Measurements from ENCODE around the gene UPK3A.
"Not testable (repeated sequence)": the region's sequence is repeated elsewhere in the genome, so short reads cannot be mapped to it uniquely, and the experiment has no call there.

The UPK3A gene

GRCh38 chr22:45284705-45285262 is at the start of gene UPK3A:
Gene UPK3A, plus strand, starts transcription at chr22:45284949. Its CDS starts 65 bp downstream, at chr22:45285014.
- DNase-seq: peak; percentile 16

DNA sequence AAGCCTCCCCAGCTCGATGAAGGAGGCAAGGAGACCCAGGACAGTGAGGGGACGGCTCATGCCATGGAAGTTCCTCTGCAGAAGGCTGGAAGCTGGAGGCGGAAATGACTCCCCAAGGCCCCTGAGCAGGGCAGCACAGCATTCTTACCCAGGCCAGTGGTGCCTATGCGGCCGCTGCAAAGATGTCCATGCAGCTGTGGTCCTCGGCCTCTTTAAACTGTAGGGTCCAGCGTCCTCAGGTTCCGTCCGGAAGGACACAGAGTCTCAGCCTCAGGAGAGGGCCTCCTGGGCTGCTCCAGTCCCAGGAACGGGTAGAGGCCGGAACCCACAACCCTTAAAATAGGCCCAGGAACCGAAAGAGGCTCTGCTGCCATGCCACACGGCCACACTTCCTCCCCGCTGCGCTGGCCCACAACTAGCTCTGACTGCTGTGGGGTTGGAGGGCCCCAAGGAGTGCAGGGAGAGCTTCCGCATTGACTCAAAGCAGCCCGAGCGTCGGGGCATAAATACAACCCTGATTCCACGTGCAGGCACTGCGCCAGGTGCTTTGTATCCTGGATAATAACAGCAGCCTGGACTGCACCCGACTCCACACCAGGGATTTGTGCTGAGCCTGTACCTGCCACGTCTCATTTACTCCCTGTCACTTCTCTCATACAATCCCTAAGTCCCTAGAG is 49.5 kb upstream of the UPK3A start:
- DNase-seq: no peak

DNA sequence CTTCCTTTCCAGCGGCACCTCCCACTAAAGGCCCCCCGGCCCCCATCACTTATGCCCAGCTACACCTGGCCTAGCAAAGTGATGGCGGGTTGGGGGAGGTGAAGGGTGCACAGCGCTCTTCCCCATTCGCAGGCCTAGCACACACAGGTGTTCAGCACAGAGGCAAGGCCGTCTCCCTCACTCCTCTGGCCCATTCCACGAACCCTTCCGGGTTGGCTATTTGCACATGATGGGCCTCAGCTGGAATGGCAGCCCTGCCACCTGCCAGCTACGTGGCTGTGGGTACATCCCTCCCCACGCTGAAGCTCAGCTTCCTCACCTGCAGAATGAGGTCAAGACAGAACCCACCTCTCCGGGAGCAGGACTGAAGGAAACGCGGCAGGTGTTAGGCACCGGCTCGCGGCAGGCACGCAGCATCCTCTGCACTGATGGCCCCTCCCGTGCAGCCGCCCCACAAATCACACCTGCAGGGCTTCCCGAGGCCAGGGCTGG is 48.9 kb upstream of the UPK3A start:
- DNase-seq: no peak

DNA sequence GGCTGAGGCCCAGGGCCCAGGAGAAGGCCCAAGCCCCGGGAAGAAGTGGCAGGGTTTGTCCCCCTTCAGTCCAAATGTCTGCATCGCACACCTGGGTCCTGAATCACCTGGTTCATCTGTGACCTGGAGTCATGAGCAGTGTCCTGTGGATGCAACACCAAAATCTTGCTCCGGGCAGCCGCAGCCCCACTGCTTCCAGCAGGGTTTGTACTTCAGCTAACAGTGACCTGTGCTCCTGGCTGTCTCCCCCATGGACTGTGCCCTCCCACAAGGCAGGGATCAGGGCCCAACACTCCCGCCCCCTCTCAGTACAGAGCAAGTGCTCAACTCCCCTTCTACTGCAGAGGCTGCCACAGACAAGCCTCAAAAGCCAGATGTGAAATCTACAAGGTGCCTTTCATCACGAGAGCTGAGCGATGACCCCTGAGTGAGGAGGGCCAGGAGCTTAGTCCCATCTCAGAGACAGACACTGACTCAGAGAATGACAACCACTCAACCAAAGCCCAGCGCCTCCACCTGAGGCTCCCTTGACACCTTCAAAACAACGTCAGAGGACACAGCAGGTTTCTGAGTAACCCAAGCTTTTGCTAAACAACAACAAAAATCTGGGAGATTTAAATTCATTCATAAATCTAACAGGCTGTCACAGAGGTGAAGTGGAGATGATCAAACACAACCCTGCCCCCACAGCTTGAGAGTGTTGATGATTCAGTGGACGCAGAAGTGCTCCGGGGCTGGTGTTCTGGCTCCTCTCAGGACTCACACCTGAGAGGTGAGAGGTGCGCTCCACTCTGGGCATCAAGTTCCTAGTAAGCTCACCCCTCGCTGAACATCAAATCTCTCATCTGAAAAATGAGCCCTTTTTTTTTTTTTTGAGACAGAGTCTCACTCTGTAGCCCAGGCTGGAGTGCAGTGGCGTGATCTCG is 47.4 kb upstream of the UPK3A start:
- no peak for DNase-seq

DNA sequence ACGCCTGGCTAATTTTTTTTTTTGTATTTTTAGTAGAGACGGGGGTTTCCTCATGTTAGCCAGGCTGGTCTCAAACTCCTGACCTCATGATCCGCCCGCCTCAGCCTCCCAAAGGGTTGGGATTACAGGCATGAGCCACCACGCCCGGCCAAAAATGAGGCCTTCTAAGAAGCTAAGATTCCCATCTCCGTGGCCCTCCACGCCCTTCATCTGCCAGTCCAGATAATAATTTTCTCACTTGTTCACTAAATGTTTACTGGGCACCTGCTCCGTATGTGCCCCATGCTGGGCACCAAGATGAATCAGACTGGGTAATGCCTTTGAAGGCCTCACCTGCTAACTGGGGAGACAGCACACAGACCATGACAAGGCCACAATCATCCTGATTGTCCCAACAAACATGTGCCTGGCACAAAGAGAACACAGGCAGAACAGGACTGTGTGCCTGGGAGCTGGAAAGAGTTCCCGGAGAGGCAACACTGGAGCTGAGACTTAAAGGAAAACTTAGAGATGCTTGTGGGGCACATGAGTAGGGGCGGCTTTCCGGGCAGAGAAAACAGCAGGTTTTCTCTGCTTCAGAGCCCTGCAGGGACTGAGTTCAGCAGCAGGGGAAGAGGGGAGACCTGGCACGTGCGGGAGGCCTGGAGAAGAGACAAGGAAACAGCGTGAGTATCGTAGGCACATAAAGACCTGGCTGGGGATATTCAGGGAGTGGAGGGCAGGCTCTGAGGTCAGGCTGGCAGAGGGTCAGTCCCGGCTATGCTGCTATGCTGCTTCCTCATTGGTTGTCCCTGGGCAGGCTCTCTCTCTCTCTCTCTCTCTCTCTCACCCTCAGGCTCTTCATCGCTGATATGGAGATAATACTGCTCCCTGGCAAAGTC is 46.4 kb upstream of the UPK3A start:
- no peak for DNase-seq

- no peak for DNase-seq
These were observed 45.6 kb upstream of the UPK3A start for GRCh38 chr22:45238957-45239680.

DNA sequence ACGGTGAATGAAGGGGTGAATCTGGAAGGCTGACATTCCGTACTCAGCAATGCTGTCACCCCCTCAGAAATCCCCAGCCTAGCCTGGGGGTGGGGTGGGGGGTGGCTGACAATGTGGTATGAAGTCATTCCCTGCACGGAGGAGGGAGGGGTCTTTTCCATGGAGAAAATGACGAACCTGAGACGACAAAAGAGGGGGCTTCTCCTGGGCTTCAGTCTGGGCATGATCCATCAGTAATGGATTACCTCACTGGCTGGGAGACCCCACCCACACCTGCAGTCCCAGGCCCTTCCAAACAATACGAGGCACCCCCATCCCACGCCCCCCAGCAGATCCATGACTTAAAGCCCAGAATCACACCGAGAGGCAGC is 45.1 kb upstream of the UPK3A start:
- DNase-seq: no peak

- no peak for DNase-seq
These were observed 44.5 kb upstream of the UPK3A start for GRCh38 chr22:45240104-45240809.

- DNase-seq: peak; percentile 57
These were observed 43.7 kb upstream of the UPK3A start, which contains the start of gene KIAA0930 for GRCh38 chr22:45240810-45241631. Gene KIAA0930, minus strand, starts transcription at chr22:45240894. Its CDS starts 191 bp downstream, at chr22:45240703.

DNA sequence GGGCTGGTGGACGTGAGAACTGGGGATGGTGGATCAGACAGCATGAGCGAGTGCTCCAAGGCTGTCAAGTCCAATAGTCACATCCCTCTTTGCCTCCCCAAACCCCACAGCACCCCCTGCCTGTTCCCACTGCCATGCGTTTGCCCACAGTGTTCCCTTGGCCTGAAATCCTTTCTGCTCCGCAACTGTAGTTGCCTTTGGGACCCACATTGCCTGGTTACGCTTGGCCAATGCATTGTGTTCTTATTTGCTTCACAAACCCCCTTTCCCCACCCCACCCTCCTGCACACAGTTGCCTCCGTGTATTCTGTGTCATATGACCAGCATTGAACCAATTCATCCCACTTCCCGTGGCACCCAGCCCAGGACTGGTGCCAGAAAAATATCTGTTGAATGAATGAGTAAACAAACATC is 42.0 kb upstream of the UPK3A start:
- no peak for DNase-seq

- no peak for DNase-seq
These were observed 39.8 kb upstream of the UPK3A start for GRCh38 chr22:45244916-45245315.

DNA sequence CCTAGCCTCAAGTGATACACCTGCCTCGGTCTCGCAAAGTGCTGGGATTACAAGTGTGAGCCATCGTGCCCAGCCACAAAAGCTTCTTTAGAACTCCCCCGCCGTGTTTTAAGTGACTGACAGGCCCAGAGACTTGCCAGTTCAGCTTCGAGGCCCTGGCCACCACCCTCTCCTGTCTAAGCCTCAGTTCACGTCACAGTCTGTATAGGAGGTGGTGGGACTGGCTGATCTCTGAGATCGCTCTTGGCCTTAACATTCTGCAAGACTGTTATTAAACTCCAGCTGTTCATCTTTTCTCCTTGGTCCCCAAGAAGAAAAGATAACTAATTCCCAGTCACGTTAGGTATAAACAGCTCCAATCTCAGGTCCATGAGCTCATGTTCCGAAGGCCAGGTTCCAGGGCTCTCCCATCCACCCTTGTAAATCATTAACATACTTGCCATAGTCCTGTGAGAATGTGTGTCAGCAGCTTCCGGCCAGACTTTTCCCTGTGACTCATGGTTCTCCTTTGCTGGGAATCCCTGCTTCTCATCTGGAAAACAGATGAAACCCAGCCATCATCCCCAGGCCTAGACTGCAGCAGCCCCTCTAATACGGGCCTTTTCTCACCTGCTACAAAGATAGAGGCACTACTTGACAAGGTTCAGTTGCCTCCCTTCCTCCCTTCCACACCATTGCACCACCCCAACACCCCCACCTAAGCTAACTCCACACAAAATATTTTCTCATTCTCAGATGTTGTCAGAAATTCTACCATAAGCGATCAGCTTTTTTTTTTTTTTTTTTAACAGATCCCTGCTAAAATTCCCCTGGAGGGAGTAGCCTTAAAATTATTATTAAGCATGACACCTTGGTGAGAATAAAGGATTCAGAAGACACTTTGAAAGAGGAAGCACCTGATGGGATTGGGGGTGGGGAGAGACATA is 38.4 kb upstream of the UPK3A start:
- DNase-seq: peak; percentile 82

GRCh38 chr22:45248832-45249561 is 35.8 kb upstream of the UPK3A start:
- DNase-seq: no peak

- no peak for DNase-seq
These were observed 32.9 kb upstream of the UPK3A start for GRCh38 chr22:45251825-45252224.

- DNase-seq: no peak
These were observed 31.6 kb upstream of the UPK3A start for GRCh38 chr22:45253039-45253641.

DNA sequence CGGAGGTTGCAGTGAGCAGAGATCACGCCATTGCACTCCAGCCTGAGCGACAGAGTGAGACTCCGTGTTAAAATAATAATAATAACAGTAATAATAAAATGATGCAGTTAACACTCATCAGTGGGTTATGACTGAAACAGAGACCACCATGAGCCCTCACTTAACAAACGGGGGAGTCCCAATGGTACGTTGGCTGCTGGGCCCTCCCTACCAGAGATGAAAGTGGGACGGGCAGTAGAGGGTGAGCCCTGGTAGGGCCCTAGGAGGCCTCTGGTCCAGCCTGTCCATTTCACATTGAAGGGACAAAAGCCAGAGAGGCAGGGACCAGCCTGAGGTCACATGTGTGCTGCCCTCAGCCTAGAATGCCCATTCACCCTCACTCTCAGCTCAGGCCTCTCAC is 30.4 kb upstream of the UPK3A start:
- DNase-seq: no peak

DNA sequence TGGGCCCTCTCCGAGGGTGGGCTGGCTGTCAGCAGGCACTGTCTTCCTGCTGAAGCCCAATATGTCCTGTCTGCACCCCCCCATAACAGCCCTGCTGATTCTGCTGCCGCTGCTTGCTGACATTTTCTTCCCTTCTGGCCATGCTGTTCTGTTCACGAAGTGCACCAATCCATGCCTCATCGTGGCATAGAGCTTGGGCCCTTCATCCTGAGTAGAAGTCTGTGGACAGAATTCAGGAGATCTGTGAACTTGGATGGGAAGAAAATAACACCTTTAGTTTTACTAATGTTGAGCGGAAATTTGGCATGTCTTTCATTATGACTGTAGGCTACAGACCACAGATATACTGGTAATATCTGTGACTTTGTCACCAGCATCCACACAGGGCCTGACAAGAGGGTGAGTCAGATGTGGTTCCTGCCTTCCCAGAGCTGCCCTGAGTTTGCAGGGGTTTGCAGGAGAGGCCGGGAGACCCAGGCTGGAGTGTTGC is 29.9 kb upstream of the UPK3A start:
- no peak for DNase-seq

GRCh38 chr22:45257941-45258340 is 26.8 kb upstream of the UPK3A start:
- not testable (repeated sequence) for DNase-seq
